NCI-H1694 treated with DMSO at 0.1 percent for 48 hours (cell line): ENCODE data around the gene GPR34.

Experiments used
- DNase-seq: peaks from one replicate; lab custom pipeline; 2025; lab: John Stamatoyannopoulos, UW

The GPR34 gene

DNA sequence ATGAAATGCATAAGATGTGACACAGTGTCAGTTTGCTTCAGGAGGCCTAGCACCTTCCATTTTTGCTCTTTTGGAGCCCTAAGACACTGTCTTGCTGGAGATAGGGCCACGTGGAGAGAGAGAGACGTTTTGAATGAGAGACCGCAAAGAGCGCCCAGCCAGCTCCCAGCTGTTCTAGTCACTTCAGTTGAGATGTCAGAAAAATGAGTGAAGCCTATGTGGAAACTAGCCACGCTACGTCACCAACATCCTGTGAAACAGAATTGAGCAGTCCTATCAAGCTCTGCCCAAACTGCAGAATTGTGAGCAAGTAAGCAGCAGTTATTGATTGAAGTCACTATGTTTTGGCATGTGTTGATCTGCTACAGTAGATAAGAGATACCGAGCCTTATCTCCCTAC is 48.3 kb downstream of the GPR34 start:
- no peak for DNase-seq

DNA sequence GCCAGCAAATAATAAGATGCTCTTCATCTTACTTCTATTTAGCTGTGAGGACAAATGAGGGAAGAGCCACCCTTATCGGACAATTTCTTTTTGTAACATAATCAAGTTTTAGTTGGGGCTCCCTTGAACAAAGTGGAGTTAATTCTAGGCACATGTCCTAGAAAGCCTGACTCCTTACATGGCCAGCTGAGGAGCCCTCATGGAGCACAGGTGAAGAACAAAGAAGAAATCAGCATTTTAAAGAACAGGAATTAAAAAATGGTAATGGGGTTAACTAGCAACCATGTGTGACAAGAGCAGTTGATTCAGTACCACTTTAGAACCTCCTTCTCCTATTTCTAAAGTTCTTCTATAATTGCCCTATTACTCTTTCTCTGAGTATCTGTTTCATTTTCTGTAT is 51.1 kb downstream of the GPR34 start:
- DNase-seq: no peak
